GM19395 (cell line): Measurements from ENCODE around the gene ZFP36L2.

Source experiments
- ATAC-seq: cut with Tn5 transposase; IDR thresholded peaks from one replicate; pipeline ENCODE4 v1.9.1; 2021; ENCODE audit warnings: mild to moderate bottlenecking, moderate library complexity; ENCODE audit not compliant: unreplicated experiment

The ZFP36L2 gene

GRCh38 chr2:43248621-43249020 is 22.2 kb upstream of the ZFP36L2 start:
- ATAC-seq, result no peak

GRCh38 chr2:43246641-43247040 is 20.2 kb upstream of the ZFP36L2 start:
- ATAC-seq, result no peak

- no peak for ATAC-seq
These were observed 15.2 kb upstream of the ZFP36L2 start for GRCh38 chr2:43241558-43241957.

GRCh38 chr2:43240766-43241150 is 14.4 kb upstream of the ZFP36L2 start:
- ATAC-seq, result peak; percentile 10

- peak; percentile 61 for ATAC-seq
These were observed 13.8 kb upstream of the ZFP36L2 start for GRCh38 chr2:43239981-43240765.

GRCh38 chr2:43238813-43239212 is 12.4 kb upstream of the ZFP36L2 start:
- ATAC-seq, result no peak

GRCh38 chr2:43238176-43238575 is 11.8 kb upstream of the ZFP36L2 start:
- no peak for ATAC-seq

- ATAC-seq, result no peak
These were observed 7.1 kb upstream of the ZFP36L2 start for GRCh38 chr2:43233218-43234212.

- ATAC-seq, result no peak
These were observed 4.8 kb upstream of the ZFP36L2 start for GRCh38 chr2:43230951-43231827.

GRCh38 chr2:43230351-43230885 is 4.0 kb upstream of the ZFP36L2 start:
- no peak for ATAC-seq

- ATAC-seq, result no peak
These were observed 2.6 kb upstream of the ZFP36L2 start for GRCh38 chr2:43228756-43229659.

GRCh38 chr2:43228321-43228751 is 1.9 kb upstream of the ZFP36L2 start:
- ATAC-seq, result no peak

GRCh38 chr2:43227830-43228281 is 1.4 kb upstream of the ZFP36L2 start:
- ATAC-seq, result peak; percentile 8

- ATAC-seq, result peak; percentile 25
These were observed 786 bp upstream of the ZFP36L2 start for GRCh38 chr2:43226955-43227829.

GRCh38 chr2:43225788-43226557 is 433 bp downstream of the ZFP36L2 start:
- ATAC-seq, result peak; percentile 31

GRCh38 chr2:43225093-43225787 is 1.2 kb downstream of the ZFP36L2 start:
- no peak for ATAC-seq

- ATAC-seq, result no peak
These were observed 1.8 kb downstream of the ZFP36L2 start for GRCh38 chr2:43224571-43225092.
